ENCODE data around the gene PCGF1.

DNA sequence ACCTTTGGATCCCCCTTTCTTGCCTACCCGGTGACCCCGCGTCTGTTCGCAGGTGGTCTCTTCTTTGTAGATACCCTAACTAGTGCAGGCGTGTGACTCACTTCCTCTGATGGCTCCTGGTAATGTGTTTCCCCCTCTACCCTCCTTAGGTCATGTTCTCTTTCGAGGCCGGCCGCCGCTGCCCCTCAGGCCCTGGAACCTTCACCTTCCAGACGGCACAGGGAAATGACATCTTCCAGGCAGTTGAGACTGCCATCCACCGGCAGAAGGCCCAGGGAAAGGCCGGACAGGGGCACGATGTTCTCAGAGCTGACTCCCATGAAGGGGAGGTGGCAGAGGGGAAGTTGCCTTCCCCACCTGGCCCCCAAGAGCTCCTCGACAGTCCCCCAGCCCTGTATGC is 48.7 kb upstream of the PCGF1 start:
- no peak for TF ChIP-seq POLR2A (IDR thresholded peaks at IDR 0.05; ENCODE audit: low read depth, low read length)
- no peak; the same call in 1 of the 2 replicates for TF ChIP-seq POLR2AphosphoS5 (IDR thresholded peaks at IDR 0.05; ENCODE audit: low read depth, low read length)
- TF ChIP-seq TAF1 (IDR thresholded peaks at IDR 0.05; ENCODE audit: borderline replicate concordance, low read depth, low read length), result no peak
